OCI-LY7 (cell line): ENCODE measurements around the gene KRTAP2-4. TPM values are rescaled to one million over a fixed set of nuclear protein-coding genes. Genes with fewer than 3 reads are reported as not detected.
"Not testable (repeated sequence)": the region's sequence is repeated elsewhere in the genome, so short reads cannot be mapped to it uniquely, and the experiment has no call there.

Source experiments
- BruUV-seq: library from RNA; stranded (reverse); fragments of 400-500 nt; replicated peaks from 2 replicates; lab custom pipeline; 2021; lab: Mats Ljungman, UMichigan
- CTCF ChIA-PET: fragments of 300-600 bp; sonication (Branson Sonifier 250); formaldehyde crosslinking; loops from one replicate; lab custom pipeline; 2022; ENCODE audit warnings: antibody characterized with exemption; ENCODE audit not compliant: unreplicated experiment; lab: Charles Lee
- POLR2A ChIA-PET: fragments of 300-600 bp; sonication (Branson Sonifier 250); formaldehyde crosslinking; loops from one replicate; lab custom pipeline; 2022; ENCODE audit warnings: antibody characterized with exemption; lab: Charles Lee
- DNase-seq: peaks from one replicate; pipeline ENCODE4 v3.0.0-alpha.2; 2015; ENCODE audit warnings: low spot score
- H2AFZ ChIP-seq: fragments of 200-600 bp; sonication (generic), shearing (Covaris generic); 2 replicates; pipeline ENCODE4 v1.6.1; 2014; ENCODE audit warnings: mild to moderate bottlenecking, antibody characterized with exemption, low read length, moderate library complexity
- H3K27ac ChIP-seq: fragments of 200-600 bp; sonication (generic); 2 replicates; pipeline ENCODE4 v1.5.1; 2014; ENCODE audit warnings: mixed run types, low read depth, mild to moderate bottlenecking, moderate library complexity, low read length, inconsistent platforms; ENCODE audit not compliant: poor library complexity, severe bottlenecking
- H3K36me3 ChIP-seq: fragments of 200-600 bp; sonication (generic); 2 replicates; pipeline ENCODE4 v1.6.1; 2014; ENCODE audit warnings: mild to moderate bottlenecking, antibody characterized with exemption, low read length, moderate library complexity, mixed read lengths; ENCODE audit not compliant: insufficient read depth
- H3K4me1 ChIP-seq: fragments of 200-600 bp; sonication (generic); 2 replicates; pipeline ENCODE4 v1.5.1; 2014; ENCODE audit warnings: mild to moderate bottlenecking, low read length; ENCODE audit not compliant: insufficient read depth, poor library complexity, severe bottlenecking
- H3K4me2 ChIP-seq: fragments of 200-600 bp; sonication (generic); 2 replicates; pipeline ENCODE4 v1.6.1; 2014; ENCODE audit warnings: mild to moderate bottlenecking, low read length
- H3K4me3 ChIP-seq: fragments of 200-600 bp; sonication (generic); 2 replicates; pipeline ENCODE4 v1.5.1; 2014; ENCODE audit warnings: mild to moderate bottlenecking, low read depth, low read length; ENCODE audit not compliant: poor library complexity, severe bottlenecking
- H3K79me2 ChIP-seq: fragments of 200-600 bp; sonication (generic); 2 replicates; pipeline ENCODE4 v1.6.1; 2016; ENCODE audit warnings: low read depth, mild to moderate bottlenecking, low read length, moderate library complexity, mixed read lengths; ENCODE audit not compliant: insufficient read depth
- H3K9me2 ChIP-seq: fragments of 200-600 bp; sonication (generic); 2 replicates; pipeline ENCODE4 v1.6.1; 2016; ENCODE audit warnings: mild to moderate bottlenecking, low read length, mixed read lengths; ENCODE audit not compliant: insufficient read depth
- H3K9me3 ChIP-seq: fragments of 200-600 bp; sonication (generic); 2 replicates; pipeline ENCODE4 v1.6.1; 2014; ENCODE audit warnings: mild to moderate bottlenecking, mixed run types, low read length, mixed read lengths
- H4K20me1 ChIP-seq: fragments of 200-600 bp; sonication (generic); 2 replicates; pipeline ENCODE4 v1.6.1; 2014; ENCODE audit warnings: mild to moderate bottlenecking, antibody characterized with exemption, low read length, moderate library complexity, mixed read lengths; ENCODE audit not compliant: insufficient read depth
- EZH2phosphoT487 ChIP-seq: fragments of 200-600 bp; sonication (generic); IDR thresholded peaks from 2 replicates; pipeline ENCODE4 v1.6.1; 2018; ENCODE audit warnings: low read depth, borderline replicate concordance, mild to moderate bottlenecking, mixed run types, antibody characterized with exemption, low read length, moderate library complexity, mixed read lengths
- intact Hi-C: fragments of 100-400 bp; cut with micrococcal nuclease; formaldehyde crosslinking; loops from one replicate; pipeline ENCODE4 v1.10.0; 2022; ENCODE audit not compliant: unreplicated experiment
- total RNA-seq, 2 experiments: library from RNA; depleted of rRNA in 1 of 2; stranded (reverse); fragments of >200 nt in 1 of 2; shearing (Covaris generic) in 1 of 2; gene quantifications; 2 replicates each; pipeline ENCODE4 v1.2.3, GENCODE V29; 2014 to 2022
- TF ChIP-seq, protein P1 (sequence below): fragments of 200-600 bp; sonication (generic); conservative IDR thresholded peaks from 2 replicates; pipeline ENCODE4 v1.5.1; 2014; ENCODE audit warnings: mild to moderate bottlenecking, antibody characterized with exemption, low read length, moderate library complexity, mixed read lengths

Gene KRTAP2-4
- total RNA-seq, 2 experiments from 2014 or later: not detected

DNA sequence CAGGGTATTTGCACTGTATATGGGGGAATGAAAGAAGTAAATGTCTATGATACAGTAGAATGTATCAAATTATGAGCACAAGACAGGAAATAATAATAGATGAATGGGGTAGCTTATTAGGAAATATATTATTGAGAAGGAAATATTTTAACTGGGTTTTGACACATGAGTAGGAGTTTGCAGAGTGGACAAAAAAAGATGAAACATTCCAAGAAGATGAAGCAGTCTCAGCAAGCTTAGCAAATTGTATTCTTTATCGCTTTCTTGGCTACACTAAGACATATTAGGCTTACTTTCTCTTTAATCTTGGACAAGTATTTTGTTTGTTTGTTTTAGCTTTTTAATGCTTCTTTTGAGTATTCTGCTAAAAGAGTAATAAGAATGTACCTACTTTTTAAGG, 38.2 kb upstream of the KRTAP2-4 start:
- intact Hi-C loops: no loop called here
- Histone ChIP-seq H3K27ac (no peak overlapping the region), H3K9me3 (no peaks in the 10 kb centered on the region), H2AFZ (no peak overlapping the region), H3K36me3 (no peaks in the 10 kb centered on the region), H3K4me1 (no peaks in the 10 kb centered on the region), H4K20me1 (no peaks in the 10 kb centered on the region), H3K4me3 (no peak overlapping the region), H3K4me2 (no peak overlapping the region), H3K9me2 (no peaks in the 10 kb centered on the region), H3K79me2 (no peaks in the 10 kb centered on the region)
- POLR2A ChIA-PET: no interaction called here
- DNase-seq: no peak
- CTCF ChIA-PET: no interaction called here
- TF ChIP-seq EZH2phosphoT487: no peak
- TF ChIP-seq, protein P1, sequence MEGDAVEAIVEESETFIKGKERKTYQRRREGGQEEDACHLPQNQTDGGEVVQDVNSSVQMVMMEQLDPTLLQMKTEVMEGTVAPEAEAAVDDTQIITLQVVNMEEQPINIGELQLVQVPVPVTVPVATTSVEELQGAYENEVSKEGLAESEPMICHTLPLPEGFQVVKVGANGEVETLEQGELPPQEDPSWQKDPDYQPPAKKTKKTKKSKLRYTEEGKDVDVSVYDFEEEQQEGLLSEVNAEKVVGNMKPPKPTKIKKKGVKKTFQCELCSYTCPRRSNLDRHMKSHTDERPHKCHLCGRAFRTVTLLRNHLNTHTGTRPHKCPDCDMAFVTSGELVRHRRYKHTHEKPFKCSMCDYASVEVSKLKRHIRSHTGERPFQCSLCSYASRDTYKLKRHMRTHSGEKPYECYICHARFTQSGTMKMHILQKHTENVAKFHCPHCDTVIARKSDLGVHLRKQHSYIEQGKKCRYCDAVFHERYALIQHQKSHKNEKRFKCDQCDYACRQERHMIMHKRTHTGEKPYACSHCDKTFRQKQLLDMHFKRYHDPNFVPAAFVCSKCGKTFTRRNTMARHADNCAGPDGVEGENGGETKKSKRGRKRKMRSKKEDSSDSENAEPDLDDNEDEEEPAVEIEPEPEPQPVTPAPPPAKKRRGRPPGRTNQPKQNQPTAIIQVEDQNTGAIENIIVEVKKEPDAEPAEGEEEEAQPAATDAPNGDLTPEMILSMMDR: no peak
- BruUV-seq: no TSS peak

DNA sequence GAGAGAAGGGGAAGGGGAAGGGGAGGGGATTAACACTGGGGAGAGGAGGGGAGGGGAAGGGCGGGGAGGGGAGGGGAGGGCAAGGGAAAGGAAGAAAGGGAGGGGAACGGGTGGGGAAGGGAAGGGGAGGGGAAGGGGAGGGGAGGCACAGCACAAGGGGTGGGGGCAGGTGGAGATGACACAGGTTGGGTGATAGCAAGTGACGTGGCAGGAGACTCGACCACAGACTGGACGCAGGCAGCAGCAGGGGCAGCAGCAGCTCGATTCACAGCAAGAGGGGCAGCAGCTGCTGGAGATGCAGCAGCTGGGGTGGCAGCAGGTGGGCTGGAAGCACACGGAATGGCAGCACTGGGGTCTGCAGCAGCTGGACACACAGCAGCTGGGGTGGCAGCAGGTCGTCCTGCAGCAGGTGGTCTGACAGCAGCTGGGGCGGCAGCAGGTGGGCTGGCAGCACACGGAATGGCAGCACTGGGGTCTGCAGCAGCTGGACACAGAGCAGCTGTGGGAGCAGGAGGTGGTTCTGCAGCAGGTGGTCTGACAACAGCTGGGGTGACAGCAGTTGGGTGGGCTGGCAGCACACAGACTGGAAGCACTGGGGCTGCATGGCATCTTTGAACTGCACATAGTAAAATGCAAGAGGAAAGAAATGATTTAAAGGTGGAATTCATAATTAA, 36.0 kb upstream of the KRTAP2-4 start, which contains the start of gene KRTAP4-16:
TSS of gene KRTAP4-16 (minus strand) at position 624 of the 674 bp plus-strand sequence. CDS start at position 624, 0 bp downstream.
- BruUV-seq: no TSS peak
- TF ChIP-seq, protein P1: no peak
- no peak for TF ChIP-seq EZH2phosphoT487
- H3K79me2 ChIP-seq: no peaks in the 10 kb centered on the region
- H3K27ac ChIP-seq: no peak within 1 kb of the TSS
- no peak for DNase-seq
- ChIA-PET CTCF (no interaction called here), POLR2A (no interaction called here)
- no peak within 1 kb of the TSS for H2AFZ ChIP-seq
- H3K4me1 ChIP-seq: no peaks in the 10 kb centered on the region
- no peak within 1 kb of the TSS for H3K4me3 ChIP-seq
- H3K9me2 ChIP-seq: no peaks in the 10 kb centered on the region
- intact Hi-C loops: no loop called here
- no peaks in the 10 kb centered on the region for H3K9me3 ChIP-seq
- H3K4me2 ChIP-seq: no peak within 1 kb of the TSS
- no peaks in the 10 kb centered on the region for H4K20me1 ChIP-seq
- H3K36me3 ChIP-seq: no peaks in the 10 kb centered on the region

DNA sequence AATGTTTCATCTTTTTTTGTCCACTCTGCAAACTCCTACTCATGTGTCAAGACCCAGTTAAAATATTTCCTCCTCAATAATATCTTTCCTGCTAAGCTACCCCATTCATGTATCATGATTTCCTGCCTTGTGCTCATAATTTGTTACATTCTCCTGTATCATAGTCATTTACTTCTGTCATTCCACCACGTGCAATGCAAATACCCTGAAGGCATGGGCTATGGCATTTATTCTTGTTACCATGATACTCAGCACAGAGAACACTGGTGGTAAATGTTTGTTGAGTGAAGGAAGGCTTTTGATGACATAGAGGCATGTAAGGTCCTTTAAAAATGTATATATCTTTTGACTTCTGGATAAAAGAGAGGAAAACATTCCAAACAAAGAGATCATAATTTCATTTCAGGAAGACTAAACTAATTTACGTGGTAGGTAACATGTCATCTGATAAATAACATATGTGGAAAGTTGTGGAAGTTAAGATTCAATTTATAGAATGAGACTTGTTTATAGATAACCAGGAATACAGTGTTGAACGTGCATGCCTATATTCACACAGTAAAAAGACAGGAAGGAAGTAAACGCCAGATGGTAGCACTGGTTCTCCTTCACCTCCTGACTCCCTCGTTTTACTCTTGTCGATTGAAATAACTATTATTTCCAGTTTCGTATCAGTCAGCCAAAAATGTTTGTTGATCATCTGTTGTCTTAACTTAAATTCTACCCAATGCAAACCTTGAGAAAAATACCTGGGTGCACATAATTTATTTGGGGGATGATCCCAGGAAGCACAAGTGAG, 34.2 kb upstream of the KRTAP2-4 start:
- H4K20me1 ChIP-seq, H3K36me3 ChIP-seq, H3K4me3 ChIP-seq, BruUV-seq, CTCF ChIA-PET, H3K4me2 ChIP-seq, H3K27ac ChIP-seq, H3K79me2 ChIP-seq, H2AFZ ChIP-seq, H3K9me2 ChIP-seq, POLR2A ChIA-PET, H3K4me1 ChIP-seq, intact Hi-C loops, H3K9me3 ChIP-seq, DNase-seq: not testable (repeated sequence)
